ENCODE results near the gene ARHGEF16.

The ARHGEF16 gene

GRCh38 chr1:3502641-3503524 lies 48.4 kb downstream of the ARHGEF16 start:
- no peak for DNase-seq (ENCODE audit: low read depth)

DNA sequence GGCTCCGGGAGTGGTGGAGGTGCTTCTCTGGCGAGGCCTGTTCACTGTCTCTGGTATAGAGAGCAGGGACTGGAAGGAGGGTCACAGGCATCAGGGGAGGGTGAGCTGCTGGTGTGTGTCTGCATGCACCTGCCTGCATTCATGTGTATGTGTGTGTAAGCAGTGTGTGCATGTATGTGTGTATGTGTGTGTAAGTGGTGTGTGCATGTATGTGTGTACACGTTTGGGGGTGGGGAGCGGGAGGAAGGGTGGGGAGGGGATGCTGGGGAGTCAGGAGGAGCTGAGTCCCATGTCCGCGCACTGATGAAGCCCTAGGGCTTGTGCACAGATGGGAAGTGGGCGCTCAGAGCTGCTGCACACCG lies 49.0 kb downstream of the ARHGEF16 start:
- DNase-seq (ENCODE audit: low read depth): no peak

- DNase-seq (ENCODE audit: low read depth): no peak
Observed at GRCh38 chr1:3504151-3504821, 49.8 kb downstream of the ARHGEF16 start.

DNA sequence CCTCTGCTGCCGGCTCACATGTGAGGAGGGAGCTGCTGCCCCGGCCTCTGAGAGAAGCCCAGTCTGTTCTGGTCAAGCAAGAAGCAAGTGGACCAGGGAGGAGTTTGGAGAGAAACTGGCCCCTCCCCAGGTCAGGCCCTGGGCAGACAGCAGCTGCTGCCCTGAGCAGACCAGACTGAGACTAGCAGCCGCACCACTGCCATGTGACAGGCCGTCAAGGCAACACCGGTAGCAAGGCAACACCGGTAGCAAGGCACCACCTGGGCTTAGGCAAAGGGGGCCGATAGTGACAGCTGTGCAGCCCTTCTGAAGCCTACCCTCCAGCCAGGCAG lies 50.3 kb downstream of the ARHGEF16 start:
- no peak for DNase-seq (ENCODE audit: low read depth)

DNA sequence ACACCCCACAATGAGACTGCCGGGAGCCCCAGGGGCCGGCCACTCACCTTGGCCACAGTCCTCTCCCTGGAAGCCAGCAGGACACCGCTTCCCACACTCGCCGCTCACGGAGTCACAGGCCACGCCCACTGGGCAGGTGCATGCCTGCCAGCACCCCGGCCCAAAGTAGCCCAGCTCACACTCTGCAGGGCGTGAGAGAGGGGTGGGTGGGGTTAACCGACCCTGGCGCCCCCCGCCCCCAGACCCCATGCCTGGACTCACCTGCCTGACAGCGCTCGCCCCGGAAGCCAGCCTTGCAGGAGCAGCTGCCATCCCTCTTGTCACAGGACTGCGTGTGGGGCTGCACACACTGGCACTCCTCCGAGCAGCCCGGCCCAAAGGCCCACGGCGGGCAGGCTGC lies 50.7 kb downstream of the ARHGEF16 start:
- no peak for DNase-seq (ENCODE audit: low read depth)

- DNase-seq (ENCODE audit: low read depth): no peak
Observed at GRCh38 chr1:3506041-3506440, 51.6 kb downstream of the ARHGEF16 start.

DNA sequence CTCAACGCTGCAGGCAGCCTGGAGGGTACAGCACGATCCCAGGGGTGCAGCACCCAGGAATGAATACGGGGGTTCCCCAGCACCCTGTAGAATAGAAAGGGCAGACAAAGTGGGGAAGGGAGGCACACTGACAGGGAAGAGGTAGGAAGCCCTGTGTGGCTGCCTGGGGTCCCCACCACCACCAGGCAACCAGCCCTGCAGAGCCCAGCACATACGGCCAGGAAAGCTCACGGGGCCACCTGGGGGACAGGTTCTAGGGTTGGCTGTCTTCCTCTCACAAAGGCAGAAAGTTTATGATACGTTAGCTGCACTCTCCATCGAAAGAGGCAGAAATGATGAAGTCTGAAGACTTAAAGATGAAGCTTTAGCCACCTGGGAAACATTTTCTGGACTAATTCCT lies 52.5 kb downstream of the ARHGEF16 start:
- DNase-seq (ENCODE audit: low read depth): no peak

DNA sequence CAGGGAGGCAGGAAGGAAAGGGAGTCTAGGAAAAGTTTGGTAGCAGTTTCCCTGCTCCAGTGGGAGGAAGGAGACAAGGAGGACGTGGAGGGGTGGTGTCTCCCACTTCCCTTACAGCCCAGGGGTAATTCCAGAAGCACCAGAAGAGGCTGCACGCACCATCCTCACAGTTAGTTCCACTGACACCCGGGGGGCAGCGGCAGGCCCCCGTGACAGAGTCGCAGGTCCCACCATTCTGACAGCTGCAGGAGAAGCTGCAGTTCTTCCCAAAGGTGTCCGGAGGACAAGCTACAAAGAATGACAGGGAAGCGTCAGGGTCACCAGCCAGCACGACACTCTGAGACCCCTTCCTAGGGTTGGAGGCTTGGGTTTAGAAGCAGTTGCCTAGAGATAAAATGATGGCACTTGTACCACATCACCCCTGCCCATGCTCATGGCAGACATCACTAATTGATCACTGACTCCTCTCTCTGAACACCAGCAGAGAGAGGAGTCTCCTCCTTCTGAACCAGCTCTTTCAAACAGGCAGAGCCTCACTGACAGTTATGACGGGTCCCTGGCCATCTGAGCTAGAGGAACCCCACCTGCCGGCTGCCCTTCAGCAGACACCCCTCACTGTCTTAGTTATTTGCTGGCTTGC lies 53.3 kb downstream of the ARHGEF16 start:
- no peak for DNase-seq (ENCODE audit: low read depth)

DNA sequence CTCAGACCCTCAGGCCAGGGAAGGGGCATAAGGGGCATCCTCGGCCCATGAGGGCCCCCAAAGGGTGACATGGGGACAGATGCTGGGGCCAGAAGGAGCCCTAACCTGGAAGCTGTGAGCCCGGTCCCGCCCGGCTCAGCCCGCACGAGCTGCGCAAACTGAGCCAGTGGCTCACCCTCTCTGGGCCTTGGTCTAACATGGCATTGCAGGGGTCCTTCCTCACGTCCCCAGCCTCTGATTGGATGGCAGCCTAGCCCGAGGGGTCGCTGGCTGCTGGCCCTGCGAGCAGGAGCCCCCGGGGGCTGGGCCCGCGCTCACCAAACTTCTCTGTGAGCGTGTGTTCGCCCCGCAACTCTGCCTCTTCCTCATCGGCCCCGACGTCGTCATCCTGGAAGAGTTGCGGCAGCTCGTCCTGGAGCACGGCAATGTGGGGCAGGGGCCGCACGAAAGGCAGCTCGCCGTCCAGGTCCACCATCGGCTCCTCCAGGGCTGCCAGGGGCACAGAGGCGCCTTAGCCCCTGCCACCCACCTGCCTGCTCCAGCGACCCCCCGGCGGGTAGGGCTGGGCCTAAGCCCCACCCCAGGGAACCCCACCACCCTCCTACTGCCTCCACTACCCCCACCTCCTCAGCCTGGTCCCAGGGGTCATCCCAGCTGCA lies 54.4 kb downstream of the ARHGEF16 start:
- no peak for DNase-seq (ENCODE audit: low read depth)

GRCh38 chr1:3509721-3510120 lies 55.3 kb downstream of the ARHGEF16 start:
- DNase-seq (ENCODE audit: low read depth): no peak

GRCh38 chr1:3510136-3510955 lies 55.9 kb downstream of the ARHGEF16 start:
- no peak for DNase-seq (ENCODE audit: low read depth)

GRCh38 chr1:3510956-3511250 lies 56.4 kb downstream of the ARHGEF16 start:
- DNase-seq (ENCODE audit: low read depth): no peak

- no peak for DNase-seq (ENCODE audit: low read depth)
Observed at GRCh38 chr1:3511306-3511705, 56.8 kb downstream of the ARHGEF16 start.

GRCh38 chr1:3511856-3512255 lies 57.4 kb downstream of the ARHGEF16 start:
- DNase-seq (ENCODE audit: low read depth): no peak

DNA sequence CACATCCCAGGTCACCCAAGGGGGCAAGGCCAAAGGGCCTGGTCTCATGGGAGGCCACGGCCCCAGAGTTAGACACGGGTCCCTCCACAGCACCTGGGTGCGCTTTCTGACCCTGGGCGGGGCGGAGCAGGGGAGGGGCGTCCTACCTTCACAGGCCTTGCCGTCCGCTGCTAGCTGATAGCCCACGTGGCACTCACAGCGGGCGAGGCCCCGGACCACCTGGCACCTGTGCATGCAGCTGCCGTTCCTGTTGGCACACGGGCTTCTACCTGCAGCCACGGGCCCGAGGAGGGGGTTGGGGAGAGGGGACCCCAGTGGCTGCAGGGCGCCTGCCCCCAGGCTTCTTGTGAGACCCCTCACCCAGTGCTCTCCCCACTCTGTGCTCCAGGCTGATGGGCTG lies 59.9 kb downstream of the ARHGEF16 start:
- no peak for DNase-seq (ENCODE audit: low read depth)

DNA sequence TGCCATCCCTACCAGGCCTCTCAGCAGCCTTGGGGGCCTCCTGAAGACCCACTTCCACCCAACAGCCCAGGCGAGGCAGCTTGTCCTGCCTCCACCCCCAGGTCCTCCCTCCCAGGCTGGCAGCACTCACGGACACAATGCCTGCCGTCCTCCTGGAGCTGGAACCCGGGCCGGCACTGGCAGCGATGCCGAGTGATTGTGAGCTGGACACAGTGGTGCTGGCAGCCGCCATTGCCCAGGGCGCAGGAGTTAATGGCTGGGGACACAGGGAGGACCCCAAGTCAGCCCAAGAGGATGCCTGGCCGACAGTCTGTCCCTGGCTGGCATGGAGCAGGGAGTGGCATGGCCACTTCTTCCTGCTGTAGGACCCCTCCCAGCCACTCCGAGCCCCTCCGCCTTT lies 60.8 kb downstream of the ARHGEF16 start:
- no peak for DNase-seq (ENCODE audit: low read depth)

GRCh38 chr1:3515774-3516480 lies 61.5 kb downstream of the ARHGEF16 start:
- DNase-seq (ENCODE audit: low read depth): no peak

DNA sequence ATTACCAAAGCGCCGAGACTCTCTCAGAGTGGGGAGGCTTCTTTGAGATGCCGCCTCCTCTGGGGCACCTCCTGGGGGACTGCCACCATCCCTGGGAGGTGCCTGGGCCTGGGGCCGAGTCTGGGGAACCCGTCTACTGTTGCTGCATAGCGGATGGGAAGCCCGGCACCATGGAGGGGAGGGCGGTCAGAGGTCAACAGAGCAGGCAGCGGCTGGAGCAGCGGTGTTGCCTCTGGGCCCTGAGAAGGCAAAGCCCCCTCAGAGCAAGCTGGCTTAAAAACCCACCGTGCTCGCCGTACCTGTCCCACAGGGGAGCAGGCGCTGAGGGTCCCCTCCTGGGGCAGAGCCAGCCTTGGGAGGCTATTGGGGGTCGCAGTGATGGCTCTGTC lies 62.0 kb downstream of the ARHGEF16 start:
- DNase-seq (ENCODE audit: low read depth): no peak

- DNase-seq (ENCODE audit: low read depth): no peak
Observed at GRCh38 chr1:3516911-3517675, 62.6 kb downstream of the ARHGEF16 start.

DNA sequence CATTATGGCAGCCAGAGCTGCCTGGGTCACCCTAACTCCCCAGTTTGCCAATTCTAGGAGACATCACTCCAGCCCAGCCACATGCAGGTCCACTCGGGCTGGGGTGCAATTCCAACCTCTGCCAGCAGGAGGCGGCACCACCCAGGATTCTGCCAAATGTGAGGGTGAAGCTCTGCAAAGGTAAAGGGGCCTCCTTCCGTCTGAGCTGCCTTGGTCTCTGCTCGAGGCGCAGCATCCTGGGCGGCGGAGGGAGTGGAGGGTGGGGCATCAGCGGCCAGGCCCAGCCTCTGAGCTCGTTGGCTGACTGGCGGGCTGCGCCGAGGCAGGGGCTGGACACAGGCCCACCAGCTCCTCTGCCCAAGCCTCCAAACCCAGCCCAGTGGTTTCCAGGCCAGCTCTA lies 63.8 kb downstream of the ARHGEF16 start:
- DNase-seq (ENCODE audit: low read depth): peak; percentile 19

- no peak for DNase-seq (ENCODE audit: low read depth)
Observed at GRCh38 chr1:3518756-3519155, 64.3 kb downstream of the ARHGEF16 start.

Measured in stimulated activated CD8-positive, alpha-beta memory T cell treated with anti-CD3 and anti-CD28 coated beads, Interleukin-15, amount 100 ng/mL, for 24 hours (primary cell).